GM19238 (cell line): ENCODE results near the gene TCERG1.

ENCODE experiments used
- DNase-seq: peaks from one replicate; pipeline ENCODE4 v3.0.0; 2011; ENCODE audit warnings: low spot score; ENCODE audit not compliant: insufficient read length

The TCERG1 gene

DNA sequence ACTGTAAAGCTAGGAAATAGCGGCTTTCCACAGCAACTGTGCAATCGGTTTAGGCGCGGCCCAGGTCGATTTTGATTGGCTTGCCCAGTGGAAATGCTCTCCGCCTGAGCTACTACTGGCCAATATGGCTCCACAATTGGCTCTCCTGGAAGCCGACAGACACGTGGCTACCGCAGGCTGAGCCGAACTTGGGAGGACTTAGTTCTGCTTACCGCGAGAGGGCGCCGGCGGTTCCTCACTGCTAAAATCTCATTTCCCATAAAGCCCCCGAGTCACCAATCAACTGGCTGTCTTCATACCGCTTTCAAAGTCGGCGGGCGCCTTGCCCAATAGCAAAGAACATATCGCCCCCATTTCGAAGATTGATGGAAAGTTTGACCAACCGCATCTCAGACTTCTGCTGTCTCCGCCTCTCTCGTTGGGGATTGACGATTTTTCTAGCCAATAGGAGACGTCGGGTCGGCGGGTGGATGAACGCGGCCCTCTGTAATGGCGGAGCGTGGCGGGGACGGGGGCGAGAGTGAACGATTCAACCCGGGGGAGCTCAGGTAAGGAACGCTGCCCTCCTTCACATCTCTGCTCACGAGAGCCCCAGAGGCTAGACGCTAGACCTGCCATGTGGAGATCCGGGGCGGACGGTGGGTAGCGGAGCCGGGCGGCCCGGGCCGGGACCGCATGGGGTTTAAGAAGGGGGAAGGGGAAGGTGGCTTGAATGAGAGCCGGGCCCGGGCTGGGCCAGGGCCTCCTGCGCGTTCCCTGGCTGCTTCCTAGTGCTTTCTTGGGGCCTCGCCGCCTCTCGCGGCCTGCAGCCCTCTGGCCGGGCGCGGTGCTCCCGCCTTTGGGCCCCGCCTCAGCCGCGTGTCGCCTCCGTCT, at the start of gene TCERG1:
TSS of gene TCERG1 (plus strand) at position 473 of the 873 bp plus-strand sequence. CDS start at position 490, 17 bp downstream.
- peak; percentile 57 for DNase-seq

DNA sequence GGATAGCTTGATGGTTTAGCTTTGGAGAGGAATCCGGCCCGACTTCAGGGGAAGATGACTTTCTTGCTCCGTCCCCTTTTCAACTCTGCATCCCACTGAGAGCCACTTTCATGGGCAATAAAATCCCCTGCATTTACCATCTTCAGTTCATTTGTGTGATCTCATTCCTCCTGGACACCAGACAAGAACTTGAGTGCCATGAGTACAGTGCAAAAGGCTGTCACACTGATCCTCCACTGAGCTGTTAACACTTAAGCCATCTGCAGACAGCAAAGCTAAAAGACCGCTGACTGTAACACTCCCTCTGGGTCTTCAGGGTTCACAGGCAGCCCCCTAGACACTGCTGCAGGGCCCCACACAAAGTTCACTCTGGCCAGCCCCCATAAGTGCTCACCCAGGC, 48.3 kb upstream of the TCERG1 start:
- no peak for DNase-seq

DNA sequence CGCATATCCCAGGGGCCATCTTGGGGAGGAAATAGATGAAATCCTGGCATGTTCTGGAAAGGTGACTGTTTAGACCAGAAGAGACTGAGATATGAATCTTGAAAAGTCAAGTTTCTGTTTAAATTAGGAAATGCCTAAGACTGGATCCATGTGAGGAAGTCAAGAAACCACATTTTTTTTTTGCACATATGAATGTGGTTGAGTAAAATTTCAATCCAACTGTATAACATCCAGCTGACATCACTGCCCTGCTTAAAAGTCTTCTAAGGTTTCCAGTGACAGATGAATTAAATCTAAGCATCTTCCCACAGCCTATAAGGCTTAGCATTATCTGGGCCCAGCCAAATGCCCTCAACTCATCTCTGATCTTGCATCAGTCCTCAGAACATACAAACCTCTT, 47.7 kb upstream of the TCERG1 start:
- no peak for DNase-seq

DNA sequence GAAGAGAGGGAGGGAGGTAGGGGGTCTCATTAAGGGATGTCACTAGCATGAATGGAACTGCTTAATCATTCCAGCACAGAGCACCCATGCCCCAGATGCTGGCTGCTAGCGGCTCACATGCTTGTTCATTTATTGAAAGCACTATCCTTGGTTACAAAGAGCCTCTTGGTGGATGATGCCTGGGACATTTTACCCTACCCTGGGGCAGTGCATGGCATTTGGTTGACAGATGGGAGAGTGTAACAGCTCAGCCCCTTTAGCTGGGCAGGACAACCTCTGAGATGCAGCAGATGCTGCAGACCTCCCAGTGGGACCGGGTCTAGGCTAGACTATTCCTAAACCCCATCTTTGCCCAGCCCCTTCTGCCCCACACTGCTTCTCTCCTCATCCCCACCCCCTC, 46.9 kb upstream of the TCERG1 start:
- no peak for DNase-seq

DNA sequence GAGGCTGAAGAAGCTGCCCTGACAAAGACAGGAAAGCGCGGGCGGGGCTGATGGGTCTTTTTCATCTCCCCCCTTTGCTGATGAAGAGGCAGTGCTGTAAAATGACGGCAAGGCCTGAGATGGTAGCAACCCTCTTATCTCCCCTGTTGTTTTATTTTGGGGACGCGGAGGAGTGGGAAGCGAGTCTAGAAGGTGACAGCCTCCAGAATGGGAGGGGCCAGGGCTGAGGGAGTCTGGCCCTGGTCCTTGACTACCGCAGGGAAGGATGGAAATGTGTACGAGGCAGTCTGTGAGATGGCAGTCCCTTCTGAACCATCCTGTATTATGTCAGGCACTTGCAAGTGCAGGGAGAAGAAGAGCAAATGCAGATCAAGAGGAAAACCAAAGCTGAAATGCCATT, 46.1 kb upstream of the TCERG1 start:
- no peak for DNase-seq

DNA sequence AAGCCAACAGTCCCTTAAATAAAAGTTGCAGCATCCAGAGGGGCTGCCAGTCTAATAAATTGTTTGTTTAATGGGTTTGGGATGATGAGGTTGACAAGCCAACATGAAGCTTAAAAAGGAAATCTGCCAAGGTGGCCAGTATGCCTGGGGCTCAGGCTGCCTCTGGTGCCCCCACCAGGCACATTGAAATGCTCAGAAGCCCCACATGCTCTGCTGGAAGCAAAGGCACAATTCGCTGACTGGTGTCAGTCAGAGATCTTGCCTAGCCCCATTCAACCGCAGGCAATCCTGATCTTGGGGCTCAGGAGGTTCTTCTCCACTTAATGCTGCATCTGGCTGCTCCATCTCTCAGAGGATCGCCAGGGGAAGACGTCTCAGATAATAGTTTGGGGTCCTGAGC, 44.2 kb upstream of the TCERG1 start:
- DNase-seq: no peak

DNA sequence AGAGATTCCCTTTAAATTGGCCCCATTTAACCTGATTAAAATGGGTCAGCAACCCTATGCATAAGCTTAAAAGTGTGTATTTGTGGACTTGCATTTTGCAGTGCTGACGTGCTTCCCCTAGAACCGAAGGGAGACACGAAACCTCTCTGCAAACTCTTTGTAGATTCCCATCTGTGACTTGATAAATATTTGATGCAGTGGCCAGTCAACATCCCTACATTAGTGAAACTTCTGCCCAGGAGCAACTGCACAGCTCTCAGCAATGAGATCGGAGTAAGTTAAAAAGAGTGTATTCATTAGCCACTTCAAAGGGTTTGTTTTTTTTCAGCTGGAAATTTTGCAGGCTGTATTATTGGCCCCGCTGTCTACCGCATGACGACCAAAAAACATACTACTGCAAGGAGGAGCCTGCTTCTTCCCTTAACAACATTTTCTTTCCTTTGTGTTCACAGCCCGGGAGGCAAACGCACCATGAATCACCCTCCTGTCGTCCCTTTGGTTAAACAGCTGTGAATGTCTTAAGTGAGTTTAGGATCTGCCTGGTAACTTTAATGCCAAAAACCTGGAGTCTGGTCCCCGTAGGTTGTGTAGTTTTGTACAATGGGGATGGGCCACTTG, 38.0 kb upstream of the TCERG1 start:
- DNase-seq: no peak

DNA sequence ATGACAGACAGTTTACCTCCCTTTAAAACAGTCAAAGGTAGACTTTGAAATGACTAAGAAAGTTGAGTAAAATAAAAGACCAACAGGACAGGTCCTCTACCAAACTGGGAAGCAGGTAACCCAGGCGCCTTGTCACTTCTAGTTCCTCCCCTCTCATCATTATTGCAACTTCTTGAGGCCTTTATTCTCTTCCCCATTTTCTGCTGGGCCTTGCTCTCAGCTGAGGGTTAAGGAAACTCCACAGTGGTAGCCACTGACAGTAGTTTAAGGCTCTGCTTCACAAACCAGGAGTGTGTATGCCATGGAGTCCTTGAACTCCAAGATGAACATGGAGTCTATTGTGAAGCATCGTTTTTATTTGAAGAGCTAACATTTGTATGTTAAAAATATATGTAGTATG, 36.9 kb upstream of the TCERG1 start:
- no peak for DNase-seq

DNA sequence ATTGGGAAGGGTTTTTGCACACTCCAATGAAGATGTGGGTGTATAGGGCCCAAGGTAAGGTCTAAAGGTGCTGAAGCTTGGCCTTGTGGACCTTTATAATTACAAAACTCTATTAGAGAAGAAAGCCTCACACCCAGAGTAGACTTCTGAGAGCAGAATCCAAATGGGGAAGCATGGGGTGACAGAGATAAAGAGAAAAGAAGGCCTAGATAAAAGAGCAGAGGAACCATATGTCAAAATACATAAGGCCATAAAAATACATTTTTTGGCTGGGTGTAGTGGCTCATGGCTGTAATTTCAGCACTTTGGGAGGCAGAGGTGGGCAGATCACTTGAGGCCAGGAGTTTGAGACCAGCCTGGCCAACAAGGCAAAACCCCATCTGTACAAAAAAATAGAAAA, 27.4 kb upstream of the TCERG1 start:
- DNase-seq: no peak

DNA sequence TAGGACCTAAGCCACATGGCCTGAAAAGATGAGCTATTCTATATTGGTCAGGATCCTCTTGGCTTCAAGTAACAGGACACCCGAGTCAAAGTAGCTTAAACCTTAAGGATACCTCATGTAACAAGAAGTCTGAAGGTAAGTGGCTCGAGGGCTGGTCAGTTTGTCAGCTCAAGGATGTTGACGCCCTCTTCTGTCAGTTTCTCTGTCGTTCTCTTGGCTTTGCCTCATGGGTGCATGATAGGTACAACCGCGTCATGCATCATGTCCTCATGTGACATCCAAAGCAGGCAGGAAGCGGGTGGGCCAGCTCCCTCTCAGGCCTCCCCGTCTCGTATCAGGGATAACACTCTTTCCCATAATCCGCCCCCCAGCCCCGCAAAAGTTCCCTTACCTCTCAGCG, 22.1 kb upstream of the TCERG1 start:
- no peak for DNase-seq

DNA sequence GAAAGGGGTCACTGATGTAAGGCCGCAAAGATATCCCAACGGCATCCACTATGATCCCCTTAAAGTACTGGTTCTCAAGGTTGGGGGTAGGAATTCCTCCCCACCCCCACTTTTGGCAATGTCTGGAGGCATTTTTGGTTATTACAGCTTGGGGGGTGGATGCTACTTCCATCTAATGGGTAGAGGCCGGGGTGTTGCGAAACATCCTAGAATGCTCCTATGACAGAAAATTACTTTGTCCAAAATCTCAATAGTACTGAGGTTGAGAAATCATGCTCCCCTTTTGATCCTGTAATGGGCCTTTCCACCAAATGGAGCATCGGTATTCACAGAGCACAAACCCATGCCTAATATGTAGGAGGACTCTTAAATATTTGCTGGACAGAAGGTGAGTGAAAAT, 20.8 kb upstream of the TCERG1 start:
- no peak for DNase-seq

DNA sequence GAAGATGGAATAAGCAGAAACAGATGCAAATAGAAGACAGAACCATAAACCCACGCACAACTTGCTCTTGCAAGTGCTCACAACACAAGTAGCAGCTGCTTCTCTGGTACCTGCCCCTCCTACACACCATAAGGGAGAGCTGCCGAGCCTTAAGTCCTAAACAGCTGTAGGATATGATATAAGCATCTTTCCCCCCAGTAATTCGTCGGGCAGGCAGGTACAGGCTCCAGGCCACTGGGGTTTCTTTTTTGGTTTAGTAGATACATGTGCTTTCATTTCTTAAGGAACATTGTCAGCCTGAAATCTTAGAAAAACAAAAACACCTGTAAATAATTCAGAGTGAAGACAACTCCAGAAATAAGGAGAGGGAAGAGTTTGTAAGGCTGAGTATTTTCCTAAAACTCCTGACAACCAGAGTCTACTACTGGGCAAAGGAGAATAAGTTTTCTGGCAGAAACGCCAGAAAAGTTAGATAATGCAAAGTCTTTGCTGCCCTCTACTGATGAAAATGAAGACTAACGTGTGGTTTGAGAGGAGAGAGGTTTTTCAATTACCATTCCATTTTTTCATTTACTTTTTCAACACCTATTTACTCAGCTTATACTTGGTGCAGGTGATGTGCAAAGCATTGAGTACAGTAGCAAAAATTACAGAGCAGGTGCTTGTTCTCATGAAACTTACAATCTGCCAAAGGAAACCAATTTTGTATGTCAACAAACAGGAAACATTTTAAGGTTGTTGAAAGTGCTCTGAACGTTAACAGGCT, 20.1 kb upstream of the TCERG1 start:
- peak; percentile 5 for DNase-seq

DNA sequence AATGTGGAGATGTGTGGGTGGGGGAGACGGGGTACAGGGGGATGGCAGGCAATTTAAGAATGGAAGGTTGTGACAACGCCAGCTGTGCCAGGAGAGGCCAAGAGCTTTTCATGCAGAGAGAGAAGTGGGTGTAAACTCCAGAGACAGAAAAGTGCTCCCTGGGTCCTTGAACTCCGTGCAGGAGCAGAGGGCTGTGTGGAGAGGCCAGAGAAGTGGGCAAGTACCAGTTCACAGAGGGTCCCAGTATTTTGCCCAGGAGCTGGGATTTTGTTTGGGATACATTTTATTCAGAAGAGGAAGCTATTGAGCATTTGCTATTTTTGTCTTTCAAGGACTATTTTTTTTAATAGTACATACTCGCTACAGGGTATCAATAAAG, 19.5 kb upstream of the TCERG1 start:
- no peak for DNase-seq

DNA sequence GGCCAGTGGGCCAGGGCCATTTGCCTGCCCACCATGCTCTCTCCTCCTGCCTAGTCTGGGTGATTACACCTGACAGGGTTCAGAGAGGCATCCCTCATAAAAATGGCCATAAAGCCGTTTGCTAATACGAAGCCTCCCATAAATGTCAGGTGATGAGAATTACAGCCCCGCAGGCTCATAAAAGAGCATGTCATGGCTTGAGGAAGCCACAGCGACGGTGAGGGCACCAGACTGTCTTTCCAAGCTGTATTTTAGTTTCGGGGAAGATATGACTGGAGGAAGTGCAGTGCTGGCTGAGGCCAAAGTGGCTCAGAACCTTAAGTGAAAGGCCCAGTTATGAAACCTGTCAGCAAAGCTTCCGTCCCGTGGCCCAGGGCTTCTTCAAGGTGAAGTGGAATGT, 18.5 kb upstream of the TCERG1 start:
- DNase-seq: no peak

DNA sequence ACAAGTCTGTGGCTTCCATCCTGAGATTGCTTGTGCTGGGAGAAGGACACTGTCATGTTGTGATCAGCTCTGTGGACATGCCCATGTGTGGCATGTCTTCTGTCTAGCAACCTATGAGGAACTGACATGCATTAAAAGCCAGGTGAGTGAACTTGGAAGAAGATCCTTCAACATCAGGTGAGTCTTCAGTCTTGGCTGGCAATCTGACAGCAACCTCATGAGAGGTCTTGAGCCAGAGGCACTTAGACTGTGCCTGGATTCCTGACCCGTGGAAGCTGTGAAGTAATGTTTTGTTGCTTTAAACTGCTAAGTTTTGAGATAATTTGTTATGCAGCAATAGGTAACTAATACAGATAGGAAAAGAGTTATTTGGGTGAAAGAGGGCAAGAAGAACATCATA, 6.8 kb upstream of the TCERG1 start:
- no peak for DNase-seq

DNA sequence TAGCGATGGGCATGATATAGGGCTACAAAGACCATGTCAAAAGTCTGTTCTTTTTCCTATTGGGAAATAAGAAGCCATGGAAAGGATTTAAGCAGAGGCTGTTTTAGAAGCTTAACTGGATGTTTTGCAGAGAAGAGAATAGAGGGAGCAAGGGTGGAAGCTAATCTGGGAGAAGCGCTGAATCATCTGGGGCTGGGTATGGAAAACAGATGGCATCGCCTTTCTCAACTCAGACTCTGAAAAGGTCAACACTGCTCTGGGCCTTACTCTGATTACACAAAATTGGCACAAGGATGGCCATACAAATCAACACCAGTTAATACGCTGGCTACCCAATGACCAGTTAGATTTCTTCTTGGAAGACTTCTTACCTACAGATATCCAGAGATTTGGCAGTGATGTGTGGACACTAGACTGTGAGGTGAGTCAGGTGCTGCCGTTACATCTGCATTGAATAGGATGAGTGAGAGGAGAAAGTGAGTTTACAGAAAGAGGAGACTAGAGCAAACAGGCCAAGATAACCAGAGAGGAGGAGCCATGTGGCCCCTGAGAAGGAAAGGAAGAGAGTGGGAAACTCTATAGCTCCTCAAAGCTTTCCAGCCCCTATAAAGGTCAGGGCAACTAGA, 6.2 kb upstream of the TCERG1 start:
- DNase-seq: no peak

DNA sequence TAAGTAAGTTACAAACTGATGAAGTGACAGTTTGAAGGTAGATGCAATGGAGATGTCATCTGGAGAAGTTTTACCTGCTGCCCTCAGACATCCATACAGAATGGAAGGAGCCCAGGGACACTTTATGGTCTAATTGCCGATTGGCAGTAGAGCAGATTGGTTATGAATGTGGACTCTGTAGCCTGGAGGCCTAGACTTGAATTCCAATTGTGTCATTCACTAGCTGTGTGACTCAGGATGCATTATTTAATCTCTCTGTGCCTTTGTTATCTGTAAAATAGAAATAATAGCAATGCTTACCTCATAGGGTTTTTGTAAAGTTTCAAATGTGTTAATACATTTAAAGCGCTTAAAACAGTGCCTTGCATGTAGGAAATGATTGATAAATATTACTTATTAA, 5.2 kb upstream of the TCERG1 start:
- no peak for DNase-seq

DNA sequence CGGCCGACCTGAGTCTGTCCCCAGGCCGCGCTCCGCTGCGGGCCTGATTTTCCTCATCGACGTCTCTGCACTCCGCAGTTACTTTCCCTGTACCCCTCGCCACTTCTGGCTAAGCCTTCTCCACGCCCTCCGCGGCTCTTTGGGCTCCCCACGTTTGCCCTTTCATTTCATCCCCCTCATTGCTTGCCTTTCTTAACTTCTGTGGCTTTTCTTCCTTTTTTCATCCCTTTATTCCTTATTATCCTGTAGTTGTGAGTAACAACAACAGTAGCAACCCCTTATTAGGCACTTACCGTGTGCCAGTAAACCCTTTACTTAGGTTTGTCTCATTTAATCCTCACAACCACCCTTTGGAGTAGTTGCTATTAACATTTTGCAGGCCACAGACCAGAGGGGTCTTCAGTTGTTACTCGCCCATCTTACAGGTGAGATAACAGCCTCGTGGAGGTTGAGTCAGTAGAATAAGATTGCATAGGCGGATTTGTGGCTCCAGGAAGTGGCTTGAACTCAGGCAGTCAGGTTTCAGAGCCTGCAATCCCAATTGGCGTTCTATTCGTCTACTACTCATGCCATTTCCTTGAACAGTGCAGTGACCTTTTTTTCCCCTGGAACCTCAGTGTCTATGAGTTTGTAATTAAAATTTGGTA, 724 bp downstream of the TCERG1 start:
- peak; percentile 9 for DNase-seq

DNA sequence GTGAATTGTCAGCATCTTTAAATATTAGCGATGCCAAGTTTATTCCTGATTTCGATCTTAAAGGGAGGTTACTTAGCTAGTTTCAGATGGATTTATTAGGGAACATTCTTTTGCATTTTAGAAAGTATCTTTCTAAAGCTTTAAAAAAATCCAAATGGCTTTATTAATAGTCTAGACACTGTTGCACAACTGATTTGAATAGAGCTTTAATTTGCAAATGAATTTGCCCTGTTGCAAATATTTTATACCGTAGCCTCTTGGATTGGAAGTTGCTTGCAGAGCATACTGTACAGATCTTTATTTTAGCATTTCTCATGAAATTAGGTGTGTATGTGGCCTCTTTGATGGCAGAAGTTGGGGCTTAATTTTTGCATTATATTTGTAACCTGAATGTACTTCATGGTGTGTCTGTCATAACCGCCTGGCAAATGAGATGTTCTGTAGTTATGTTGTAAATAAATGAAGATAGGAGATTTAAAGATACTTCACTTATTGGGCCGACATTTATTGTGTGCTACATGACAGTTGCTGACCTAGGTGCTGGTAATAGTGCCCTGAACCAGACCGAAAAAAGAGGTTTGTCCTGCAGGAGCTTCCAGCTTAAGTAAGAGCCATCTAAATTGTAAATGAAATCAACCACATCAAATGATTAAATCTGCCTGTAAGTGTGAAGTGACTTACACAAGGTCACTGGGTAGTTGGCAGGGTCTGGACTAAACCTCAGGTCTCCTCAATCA, 1.8 kb downstream of the TCERG1 start:
- DNase-seq: no peak

DNA sequence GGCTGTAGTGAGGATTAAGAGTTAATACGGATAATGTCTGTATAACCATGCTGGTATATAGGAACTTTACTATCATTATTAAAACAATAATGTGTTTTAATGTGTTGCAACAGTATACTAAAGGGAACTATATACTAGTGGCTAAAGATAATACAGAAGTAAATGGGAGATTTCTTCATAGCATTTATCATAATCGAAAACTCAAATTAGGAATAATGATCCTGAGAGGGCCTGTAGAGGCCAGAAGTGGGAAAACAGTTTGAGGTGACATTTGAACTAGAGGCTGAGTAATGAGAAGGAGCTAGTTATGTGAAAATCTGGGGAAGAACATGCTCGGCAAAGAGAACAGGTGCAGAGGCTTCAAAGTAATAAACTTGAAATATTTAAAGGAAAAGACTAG, 2.9 kb downstream of the TCERG1 start:
- no peak for DNase-seq

DNA sequence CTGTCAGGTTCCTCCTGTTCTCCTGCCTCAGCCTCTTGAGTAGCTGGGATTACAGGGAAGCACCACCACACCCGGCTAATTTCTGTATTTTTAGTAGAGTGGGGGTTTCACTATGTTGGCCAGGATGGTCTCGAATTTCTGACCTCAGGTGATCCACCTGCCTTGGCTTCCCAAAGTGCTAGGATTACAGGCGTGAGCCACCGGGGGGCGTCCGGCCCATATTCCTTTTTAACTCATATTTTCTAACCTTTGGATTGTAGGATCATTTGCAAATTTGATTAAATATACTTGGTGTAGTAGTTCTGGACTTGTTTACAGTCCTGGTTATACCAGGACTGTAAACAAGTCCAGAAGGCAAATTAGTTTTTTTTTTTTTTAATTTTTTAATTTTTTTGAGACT, 4.3 kb downstream of the TCERG1 start:
- DNase-seq: no peak
